Mucosa of descending colon (tissue), 3 donors: ENCODE measurements around the gene TAS2R16. TPM values are rescaled to one million over a fixed set of nuclear protein-coding genes. Genes with fewer than 3 reads are reported as not detected.

Source experiments
- ATAC-seq: fragments of 200-7000 bp; cut with Tn5 transposase; one replicate; pipeline ENCODE4 v1.9.1; 2020; ENCODE audit warnings: mild to moderate bottlenecking, moderate library complexity
- DNase-seq, 3 donors: peaks; one replicate each; pipeline ENCODE4 v3.0.0-alpha.2; 2020
- H3K36me3 ChIP-seq: fragments of 200-600 bp; one replicate; pipeline ENCODE4 v1.8.0; 2021; ENCODE audit warnings: low read depth, mild to moderate bottlenecking
- H3K4me1 ChIP-seq: fragments of 200-600 bp; one replicate; pipeline ENCODE4 v1.8.0; 2021; ENCODE audit warnings: low read depth, mild to moderate bottlenecking
- H3K4me3 ChIP-seq: fragments of 200-600 bp; one replicate; pipeline ENCODE4 v1.8.0; 2021; ENCODE audit warnings: mild to moderate bottlenecking
- H3K9me3 ChIP-seq: fragments of 200-600 bp; one replicate; pipeline ENCODE4 v1.8.0; 2021; ENCODE audit warnings: mild to moderate bottlenecking
- CTCF ChIP-seq: fragments of 200-600 bp; IDR thresholded peaks from one replicate; pipeline ENCODE4 v1.8.0; 2022; ENCODE audit warnings: antibody characterized with exemption, mild to moderate bottlenecking
- intact Hi-C, 2 donors: fragments of 100-400 bp; cut with DNase I in 1 of 2; cut with micrococcal nuclease in 1 of 2; formaldehyde crosslinking; loops; one replicate each; pipeline versions ENCODE4 v1.11.0 to v1.11.1; 2022; cut with DNase I, micrococcal nuclease
- total RNA-seq, 3 donors: library from RNA; stranded (reverse); fragmentation: NEBNext Ultra II Directional in 2 of 3; extraction: Animal tissue kit (Norgen Biotek cat#: 25700) in 2 of 3; gene quantifications; one replicate each; pipeline versions ENCODE4 v1.2.1 to v1.2.4, GENCODE V29; 2021 to 2023
- donor health status: DM: no; HTN: no; CAD: no; lungs with moderate emphysema.
- donor health status: DM: no; HTN: no; CAD: no.
- donor health status: DM: no; HTN: yes; CAD: no.

TAS2R16 gene
- total RNA-seq, 3 donors from 2014 or later, result not detected

- Histone ChIP-seq H3K36me3 (no peaks in the 10 kb centered on the region), H3K4me1 (no peaks in the 10 kb centered on the region), H3K4me3 (no peak overlapping the region), H3K9me3 (no peaks in the 10 kb centered on the region)
- no peak for DNase-seq
- ATAC-seq, result no peak
- intact Hi-C loops, result no loop called here
- no peak for TF ChIP-seq CTCF
Measured at GRCh38 chr7:122949186-122949585, 46.3 kb downstream of the TAS2R16 start.

Other genes starting within 250 kb of the TAS2R16 start
- 10 to 100 TPM; 11.3 to 12.7 (median 11.7) TPM for gene CADPS2, start 109.2 kb downstream of the TAS2R16 start, total RNA-seq
- 1 to 10 TPM in 2 of 3 donors, under 1 TPM in 1; 0.63 to 2.1 (median 1.6) TPM for gene SLC13A1, start 204.3 kb upstream of the TAS2R16 start, total RNA-seq